HG03469 (cell line): Measurements from ENCODE around the gene PLIN4.
"Not testable (repeated sequence)": the region's sequence is repeated elsewhere in the genome, so short reads cannot be mapped to it uniquely, and the experiment has no call there.

Experiments
- ATAC-seq: cut with Tn5 transposase; IDR thresholded peaks from one replicate; pipeline ENCODE4 v1.9.1; 2021; ENCODE audit warnings: mild to moderate bottlenecking, moderate library complexity, moderate number of reproducible peaks; ENCODE audit not compliant: unreplicated experiment

PLIN4 gene

DNA sequence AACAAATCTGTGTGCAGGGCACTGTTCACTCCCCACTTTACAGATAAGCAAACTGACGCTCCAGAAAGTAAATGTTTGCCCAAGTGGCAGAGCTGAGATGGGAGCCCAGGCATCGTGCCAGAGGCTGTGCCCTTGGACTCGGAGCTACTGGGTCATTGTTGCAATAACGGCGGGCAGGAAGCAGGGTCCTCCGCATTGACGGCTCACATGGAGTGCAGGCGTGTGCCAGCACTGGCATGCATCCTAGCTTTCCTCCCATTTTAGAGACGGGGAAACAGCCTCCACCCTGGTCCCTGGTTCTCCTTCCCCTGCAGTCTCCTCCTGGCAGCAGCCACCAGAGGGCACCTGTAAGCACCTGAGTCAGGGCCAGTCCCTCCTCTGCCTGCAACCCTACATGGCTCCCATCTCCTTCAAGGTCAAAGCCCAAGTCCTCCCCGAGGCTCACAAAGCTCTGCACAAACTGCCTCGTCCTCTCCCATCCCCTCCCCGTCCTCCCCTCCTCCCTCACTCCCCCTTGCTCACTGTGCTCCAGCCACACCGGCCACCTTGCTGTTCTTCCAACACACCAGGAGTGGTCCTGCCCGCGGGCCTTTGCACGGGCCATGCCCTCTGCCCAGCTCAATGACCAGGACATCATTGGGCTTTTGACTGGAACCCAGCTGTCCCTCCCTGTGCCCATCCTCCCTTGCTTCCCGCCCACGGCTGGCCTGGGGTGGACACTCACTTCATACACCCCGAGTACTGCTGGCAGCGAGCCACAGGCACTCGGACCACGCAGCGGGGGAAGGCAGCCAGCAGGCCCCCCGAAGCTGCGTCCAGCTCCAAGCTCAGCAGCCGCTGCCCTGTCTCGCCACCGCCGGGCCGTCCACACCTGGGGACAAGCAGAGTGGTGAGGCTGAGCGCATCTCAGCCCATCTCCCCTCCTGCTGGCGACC, 29.3 kb upstream of the PLIN4 start:
- no peak for ATAC-seq

GRCh38 chr19:4543842-4544647, 25.8 kb upstream of the PLIN4 start:
- ATAC-seq = no peak

DNA sequence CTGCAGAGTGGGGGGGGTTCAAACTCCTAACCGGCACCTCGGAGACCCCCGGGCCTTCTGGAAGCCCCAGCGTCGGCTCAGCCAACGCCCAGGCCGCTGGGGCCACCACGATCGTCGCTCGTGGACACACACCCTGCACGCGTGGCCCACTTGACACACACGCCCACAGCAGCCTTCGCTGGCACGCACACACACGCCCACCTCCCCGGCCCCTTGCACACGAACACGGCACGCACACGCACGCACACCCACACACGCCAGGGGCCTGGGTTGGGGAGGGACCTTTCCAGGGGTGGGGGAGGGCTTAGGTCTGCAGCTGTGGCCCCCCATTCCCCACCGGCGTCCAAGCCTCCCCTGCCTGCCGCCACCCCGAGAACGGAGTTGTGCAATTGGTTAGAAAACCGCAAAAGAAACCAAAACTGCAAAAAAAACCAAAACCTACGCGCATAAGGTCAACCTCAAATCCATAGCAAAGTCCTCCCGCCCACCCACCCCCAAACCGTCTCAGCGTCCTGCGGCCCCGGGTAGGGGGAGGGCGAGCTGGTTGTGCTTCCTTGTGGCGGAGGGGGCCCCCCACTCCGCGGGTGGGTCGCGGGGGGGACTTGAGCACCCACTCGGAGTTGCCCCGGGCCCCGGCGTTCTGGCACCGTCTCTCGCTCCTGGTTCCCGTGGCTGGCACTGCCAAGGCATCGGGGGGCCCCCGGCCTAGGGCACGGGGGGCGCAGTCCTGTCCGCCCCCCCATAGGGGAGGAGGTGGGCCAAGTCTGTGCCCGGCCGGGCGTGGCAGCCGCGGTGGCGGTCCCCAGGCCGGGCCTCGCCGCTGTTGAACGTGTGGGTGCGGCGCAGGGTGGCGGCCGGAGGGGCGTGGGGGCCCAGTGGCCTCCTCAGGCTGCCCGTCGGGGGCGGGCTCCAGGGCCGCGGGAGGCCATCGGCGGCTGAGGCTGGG, 24.9 kb upstream of the PLIN4 start:
- no peak for ATAC-seq

DNA sequence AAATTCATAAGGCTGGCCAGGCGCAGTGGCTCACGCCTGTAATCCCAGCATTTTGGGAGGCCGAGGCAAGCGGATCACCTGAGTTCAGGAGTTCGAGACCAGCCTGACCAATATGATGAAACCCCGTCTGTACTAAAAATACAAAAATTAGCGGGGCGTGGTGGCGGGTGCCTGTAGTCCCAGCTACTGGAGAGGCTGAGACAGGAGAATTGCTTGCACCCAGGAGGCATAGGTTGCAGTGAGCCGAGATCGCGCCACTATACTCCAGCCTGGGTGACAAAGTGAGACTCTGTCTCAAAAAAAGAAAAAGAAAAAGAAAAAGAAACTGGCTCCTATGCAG, 23.5 kb upstream of the PLIN4 start:
- not testable (repeated sequence) for ATAC-seq

- no peak for ATAC-seq
These were observed 23.0 kb upstream of the PLIN4 start for GRCh38 chr19:4541114-4541805.

- no peak for ATAC-seq
These were observed 21.7 kb upstream of the PLIN4 start, which contains the start of gene LRG1 for GRCh38 chr19:4539693-4540581. Gene LRG1 (minus strand): TSS chr19:4540036. CDS start chr19:4540013, 23 bp downstream.

DNA sequence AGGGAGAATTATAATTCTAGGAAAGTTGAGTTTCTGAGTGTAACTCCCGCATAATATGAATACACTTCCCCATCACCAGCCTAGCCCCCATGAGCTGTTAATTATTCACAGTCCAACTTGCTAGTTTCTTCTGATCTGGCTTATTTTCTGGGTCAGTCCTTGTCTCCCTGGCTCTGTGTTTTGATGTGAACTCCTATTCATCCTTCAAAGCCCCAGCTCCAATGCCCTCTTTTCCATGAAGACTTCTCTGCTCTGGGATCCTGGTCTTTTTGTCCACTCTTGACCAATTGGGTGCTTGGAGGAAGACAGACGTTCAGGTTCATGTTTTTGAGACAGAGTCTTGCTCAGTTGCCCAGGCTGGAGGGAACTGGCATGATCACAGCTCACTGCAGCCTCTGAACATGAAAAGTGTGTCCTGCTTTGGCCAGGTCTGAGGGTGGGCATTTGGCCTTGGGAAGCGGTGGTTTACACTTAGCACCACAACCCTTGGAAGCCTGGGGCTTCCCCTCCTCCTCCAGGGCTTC, 20.9 kb upstream of the PLIN4 start:
- ATAC-seq = no peak

DNA sequence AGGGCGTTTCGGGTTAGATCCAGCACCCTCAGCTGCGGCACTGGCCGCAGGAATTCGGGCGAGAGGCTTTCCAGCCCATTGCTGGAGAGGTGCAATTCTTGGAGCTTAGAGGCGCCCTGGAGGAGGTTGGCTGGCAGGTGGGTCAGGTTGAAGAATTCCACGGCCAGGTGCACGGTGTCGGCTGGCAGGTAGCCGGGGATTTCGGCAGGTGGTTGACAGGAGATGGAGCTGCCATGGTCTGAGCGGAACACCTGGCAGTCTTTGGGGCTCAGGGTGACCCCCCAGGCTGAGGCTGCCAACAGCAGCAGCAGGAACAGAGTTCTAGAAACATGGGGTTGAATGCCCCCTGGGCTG, 20.3 kb upstream of the PLIN4 start:
- no peak for ATAC-seq

DNA sequence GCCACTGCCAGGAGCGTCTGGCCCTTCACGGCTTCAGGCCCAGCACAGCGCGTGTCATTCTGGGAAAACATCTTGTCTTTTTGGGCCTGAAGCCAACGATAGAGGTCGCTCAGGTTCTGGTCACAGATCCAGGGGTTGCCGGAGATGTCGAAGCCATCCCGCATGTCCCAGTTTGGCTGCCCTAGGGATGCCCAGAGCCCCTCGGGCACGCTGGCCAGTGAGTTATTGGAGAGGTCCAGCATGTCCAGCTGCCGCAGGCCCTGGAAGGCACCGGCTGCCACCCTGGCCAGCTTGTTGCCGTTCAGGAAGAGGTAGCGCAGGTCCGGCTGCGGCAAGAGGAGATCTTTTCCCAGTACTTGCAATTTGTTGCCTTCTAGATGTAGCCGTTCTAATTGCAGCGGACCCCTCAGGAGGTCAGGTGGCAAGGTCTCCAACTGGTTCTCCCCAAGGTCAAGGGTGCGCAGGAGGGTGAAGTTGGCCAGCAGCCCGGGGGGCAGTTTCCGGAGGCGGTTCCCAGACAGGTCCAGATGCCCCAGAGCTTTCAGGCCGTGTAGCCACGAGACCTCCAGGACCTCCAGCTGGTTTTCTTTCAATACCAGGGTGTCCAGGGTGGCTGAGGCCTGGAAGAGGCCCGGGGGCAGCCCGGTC, 19.8 kb upstream of the PLIN4 start:
- no peak for ATAC-seq

DNA sequence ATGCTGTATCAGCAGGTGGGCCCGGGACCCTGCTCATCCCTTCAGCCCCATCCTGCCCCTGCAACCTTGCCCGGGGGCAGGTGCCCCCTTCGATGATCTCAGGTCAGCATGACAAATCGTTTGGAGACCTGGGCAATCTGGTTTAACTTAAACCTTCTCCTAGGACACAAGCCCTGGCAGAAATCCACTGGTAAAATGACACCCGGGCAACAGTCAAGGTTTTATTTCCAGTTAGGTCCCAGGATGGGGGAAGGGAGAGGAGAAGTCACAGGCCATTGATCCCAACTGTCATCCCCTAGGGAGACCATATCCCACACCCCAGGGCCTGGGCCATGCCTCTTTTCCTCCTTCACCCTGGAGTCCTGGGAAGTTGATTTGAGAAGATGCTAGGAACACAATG, 18.5 kb upstream of the PLIN4 start:
- ATAC-seq = no peak

DNA sequence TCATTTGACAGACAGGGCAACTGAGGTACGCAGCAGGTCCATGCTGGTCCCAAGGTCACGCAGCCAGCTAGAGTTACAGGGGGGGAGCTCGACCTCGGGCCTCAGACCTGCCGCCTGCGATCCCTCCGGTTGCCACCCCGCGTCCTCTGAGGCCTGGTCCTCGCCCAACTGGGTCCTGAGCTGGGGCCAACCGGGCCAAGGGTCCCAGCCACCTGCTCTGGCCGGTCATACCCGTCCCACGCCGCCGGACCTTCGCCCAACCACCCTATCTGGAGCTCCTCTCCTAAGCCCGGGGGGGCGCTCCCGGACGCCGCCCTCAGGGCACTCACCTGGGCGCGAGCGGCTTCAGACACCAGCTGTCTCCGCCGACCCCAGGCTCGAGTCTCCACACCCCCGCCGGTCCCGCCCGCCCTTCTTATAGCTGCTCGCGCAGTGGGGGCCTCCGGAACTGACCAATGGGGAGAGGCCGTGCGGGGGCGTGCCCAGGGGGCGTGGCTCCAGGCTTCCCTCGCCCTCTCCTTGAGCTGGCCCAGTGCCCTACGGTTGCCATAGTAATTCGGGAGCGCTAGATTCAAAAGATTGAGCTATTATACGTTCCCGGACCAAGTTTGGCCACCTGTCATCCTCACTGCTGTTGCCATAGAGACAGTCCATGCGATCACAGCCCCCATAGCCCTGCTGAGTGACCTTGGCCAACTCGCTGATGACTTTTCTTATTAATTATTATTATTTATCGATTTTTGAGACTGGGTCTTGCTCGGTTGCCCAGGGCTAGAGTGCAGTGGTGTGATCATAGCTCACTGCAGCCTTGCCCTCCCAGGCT, 16.8 kb upstream of the PLIN4 start, which contains the start of gene PLIN5:
TSS of gene PLIN5 (minus strand) at position 389 of the 823 bp plus-strand sequence. CDS start 1,150 bp downstream, outside the sequence.
- ATAC-seq = no peak

GRCh38 chr19:4533835-4534424, 15.6 kb upstream of the PLIN4 start:
- no peak for ATAC-seq

DNA sequence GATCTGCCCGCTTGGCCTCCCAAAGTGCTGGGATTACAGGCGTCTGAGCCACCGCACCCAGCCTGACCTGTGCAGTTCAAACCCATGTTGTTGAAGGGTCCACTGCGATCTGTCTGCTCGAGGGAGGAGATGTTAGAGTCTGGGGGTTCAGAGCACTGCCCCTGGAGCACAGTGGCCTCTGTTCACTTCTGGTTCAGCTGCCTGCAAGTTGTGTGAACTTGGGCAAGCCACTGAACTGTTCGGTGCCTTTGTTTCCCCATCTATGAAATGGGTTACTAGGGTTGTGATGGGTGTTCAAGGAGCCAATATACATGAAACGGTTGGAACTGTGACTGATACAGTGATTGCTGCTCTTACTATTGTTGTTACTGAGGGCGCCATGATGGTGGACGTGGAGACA, 15.0 kb upstream of the PLIN4 start:
- ATAC-seq = no peak

DNA sequence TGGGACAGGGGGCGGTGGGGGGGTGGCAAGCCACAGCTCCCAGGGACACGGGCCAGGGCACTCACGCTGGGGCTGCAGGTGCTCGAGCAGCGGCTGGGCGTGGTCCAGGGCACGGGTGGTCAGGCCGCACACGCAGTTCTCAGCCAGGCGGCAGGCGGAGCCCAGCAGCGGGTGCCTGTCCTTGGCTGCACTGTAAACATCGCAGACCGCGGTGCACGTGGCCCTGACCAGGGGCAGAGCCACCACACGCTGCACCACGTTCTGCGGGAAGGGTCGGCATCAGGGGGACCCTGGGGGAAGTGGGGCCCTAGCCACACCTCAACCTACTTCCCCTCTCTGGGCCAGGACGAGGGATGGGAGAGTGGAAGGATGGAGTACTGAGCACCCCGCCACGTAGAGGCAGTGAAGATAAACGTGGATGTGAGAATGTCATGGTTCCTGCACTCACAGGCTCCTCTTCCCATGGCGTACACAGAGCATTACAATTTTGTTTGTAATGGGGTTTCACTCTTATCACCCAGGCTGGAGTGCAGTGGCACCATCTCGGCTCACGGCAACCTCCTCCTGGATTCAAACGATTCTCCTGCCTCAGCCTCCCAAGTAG, 13.4 kb upstream of the PLIN4 start:
- no peak for ATAC-seq

- no peak for ATAC-seq
These were observed 11.7 kb upstream of the PLIN4 start for GRCh38 chr19:4529924-4530522.

GRCh38 chr19:4528843-4529242, 10.6 kb upstream of the PLIN4 start:
- no peak for ATAC-seq
